Central memory CD8-positive, alpha-beta T cell (primary cell): ENCODE measurements around the gene PTPN7.
A peak's percentile ranks its signal among the peaks of the same experiment; 100 is the strongest.
"Not testable (repeated sequence)": the region's sequence is repeated elsewhere in the genome, so short reads cannot be mapped to it uniquely, and the experiment has no call there.

ENCODE experiments used
- ATAC-seq: fragments of 150-1000 bp; cut with Tn5 transposase; replicated peaks from 2 replicates; pipeline ENCODE4 v1.10.0; 2022; ENCODE audit warnings: mild to moderate bottlenecking, moderate FRiP score, moderate number of reproducible peaks; ENCODE audit not compliant: poor library complexity, severe bottlenecking; ENCODE audit errors: extremely low read depth
- DNase-seq, 2 donors: peaks; one replicate each; pipeline ENCODE4 v3.0.0; 2021; ENCODE audit warnings: low spot score in 2 of 2
- H3K27ac Mint-ChIP-seq: one replicate; pipeline ENCODE4 v1.8.0; 2022; ENCODE audit warnings: low read depth, mild to moderate bottlenecking, moderate library complexity, mixed read lengths
- H3K27me3 Mint-ChIP-seq: one replicate; pipeline ENCODE4 v1.8.0; 2022; ENCODE audit warnings: mixed read lengths
- H3K36me3 Mint-ChIP-seq: one replicate; pipeline ENCODE4 v1.8.0; 2022; ENCODE audit warnings: mild to moderate bottlenecking, moderate library complexity, mixed read lengths; ENCODE audit not compliant: insufficient read depth
- H3K4me1 Mint-ChIP-seq: one replicate; pipeline ENCODE4 v1.8.0; 2022; ENCODE audit warnings: mixed read lengths
- H3K4me3 Mint-ChIP-seq: one replicate; pipeline ENCODE4 v1.8.0; 2022; ENCODE audit warnings: mild to moderate bottlenecking, moderate library complexity, mixed read lengths
- H3K9me3 Mint-ChIP-seq: one replicate; pipeline ENCODE4 v1.8.0; 2022; ENCODE audit warnings: mixed read lengths

The PTPN7 gene

DNA sequence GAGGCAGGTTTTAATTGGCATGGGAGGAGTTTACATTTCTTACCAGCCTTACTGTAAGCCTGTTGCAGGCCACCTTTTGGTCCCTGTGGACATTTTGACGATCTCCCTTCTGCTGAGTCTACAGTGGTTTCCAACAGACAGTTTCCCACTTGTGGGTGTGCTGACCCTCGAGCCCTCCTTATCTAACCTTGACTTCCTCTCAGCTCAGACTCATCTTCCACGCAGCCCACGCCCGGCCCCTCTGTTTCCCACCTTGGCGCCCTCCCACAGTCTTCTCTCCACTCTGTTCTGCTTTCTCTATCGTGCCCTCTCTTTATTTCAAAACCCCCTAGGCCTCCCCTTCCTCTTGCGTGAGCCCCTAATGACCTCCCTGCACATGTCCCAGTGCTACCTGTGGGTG, 9.8 kb downstream of the PTPN7 start:
- ATAC-seq (no peak), DNase-seq (no peak)
- no peaks in the 10 kb centered on the region for H3K9me3 Mint-ChIP-seq
- peaks cover 63% of the 10 kb centered on the region for H3K36me3 Mint-ChIP-seq
- H3K4me3 Mint-ChIP-seq = no peak overlapping the region
- H3K27me3 Mint-ChIP-seq = no peaks in the 10 kb centered on the region
- H3K27ac Mint-ChIP-seq = peak overlapping the region; percentile 23
- peaks cover 26% of the 10 kb centered on the region for H3K4me1 Mint-ChIP-seq

DNA sequence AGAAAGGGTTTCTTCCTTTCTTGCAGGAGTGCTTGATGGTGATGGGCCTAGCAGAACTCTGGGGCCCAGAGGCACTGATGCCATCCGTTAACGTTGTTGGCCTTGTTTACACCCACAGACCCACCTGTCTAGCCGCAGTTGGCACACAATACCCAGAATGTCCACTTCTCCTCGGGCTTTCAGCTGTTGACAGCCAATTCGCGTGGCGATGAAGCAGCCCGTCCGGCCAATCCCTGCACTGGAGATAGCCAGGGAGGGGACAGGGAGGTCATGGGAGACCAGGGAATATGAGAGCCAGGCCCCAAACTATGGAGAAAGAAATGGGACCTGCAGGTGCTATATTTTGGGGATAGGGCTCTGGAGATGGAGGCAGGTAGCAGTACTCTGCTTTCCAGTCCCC, 10.2 kb downstream of the PTPN7 start:
- H3K4me1 Mint-ChIP-seq = peaks cover 27% of the 10 kb centered on the region
- H3K9me3 Mint-ChIP-seq = no peaks in the 10 kb centered on the region
- H3K27ac Mint-ChIP-seq = peak overlapping the region; percentile 23
- no peaks in the 10 kb centered on the region for H3K27me3 Mint-ChIP-seq
- peaks cover 64% of the 10 kb centered on the region for H3K36me3 Mint-ChIP-seq
- DNase-seq (no peak), ATAC-seq (no peak)
- no peak overlapping the region for H3K4me3 Mint-ChIP-seq

DNA sequence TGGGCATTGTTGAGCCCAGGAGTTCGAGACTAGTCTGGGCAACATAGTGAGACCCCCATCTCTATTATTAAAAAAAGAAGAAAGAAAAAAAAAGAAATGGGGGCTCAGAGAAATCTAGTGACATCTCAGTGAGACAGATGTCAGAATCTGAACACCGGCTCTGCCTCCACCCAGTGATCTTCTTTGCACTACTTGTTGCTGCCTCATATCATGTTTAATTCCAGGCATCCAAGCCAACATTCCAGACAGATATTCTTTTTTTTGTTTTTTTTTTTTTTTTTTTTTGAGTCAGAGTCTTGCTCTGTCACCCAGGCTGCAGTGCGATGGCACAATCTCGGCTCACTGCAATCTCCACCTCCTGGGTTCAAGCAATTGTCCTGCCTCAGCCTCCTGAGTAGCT, 10.8 kb downstream of the PTPN7 start:
- DNase-seq (no peak), ATAC-seq (no peak)
- H3K4me1 Mint-ChIP-seq = peaks cover 24% of the 10 kb centered on the region
- H3K27ac Mint-ChIP-seq = no peak overlapping the region
- no peaks in the 10 kb centered on the region for H3K9me3 Mint-ChIP-seq
- H3K36me3 Mint-ChIP-seq = peaks cover 59% of the 10 kb centered on the region
- H3K4me3 Mint-ChIP-seq = no peak overlapping the region
- no peaks in the 10 kb centered on the region for H3K27me3 Mint-ChIP-seq

DNA sequence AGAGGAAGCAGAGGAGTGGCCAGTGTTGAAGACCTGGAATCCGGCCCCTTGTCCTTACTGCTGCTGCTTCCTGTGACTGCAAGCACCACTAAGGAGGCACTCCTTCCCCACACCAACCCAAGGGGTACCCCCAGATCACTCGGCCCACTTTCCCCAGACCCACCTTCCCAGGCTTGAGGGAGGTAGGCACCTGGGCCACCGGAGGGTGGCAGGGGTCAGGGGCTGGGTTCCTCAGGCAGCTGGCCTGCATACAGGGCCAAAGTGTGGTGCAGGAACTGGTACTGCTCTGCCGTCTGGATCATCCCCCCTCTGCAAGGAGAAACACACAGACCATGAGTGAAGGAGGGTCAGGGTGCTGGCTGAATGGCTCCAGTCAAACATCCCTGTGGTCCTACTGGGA, 12.0 kb downstream of the PTPN7 start:
- ATAC-seq (no peak), DNase-seq (no peak)
- H3K4me3 Mint-ChIP-seq = no peak overlapping the region
- peaks cover 24% of the 10 kb centered on the region for H3K4me1 Mint-ChIP-seq
- H3K27me3 Mint-ChIP-seq = no peaks in the 10 kb centered on the region
- no peak overlapping the region for H3K27ac Mint-ChIP-seq
- H3K9me3 Mint-ChIP-seq = no peaks in the 10 kb centered on the region
- peaks cover 53% of the 10 kb centered on the region for H3K36me3 Mint-ChIP-seq

DNA sequence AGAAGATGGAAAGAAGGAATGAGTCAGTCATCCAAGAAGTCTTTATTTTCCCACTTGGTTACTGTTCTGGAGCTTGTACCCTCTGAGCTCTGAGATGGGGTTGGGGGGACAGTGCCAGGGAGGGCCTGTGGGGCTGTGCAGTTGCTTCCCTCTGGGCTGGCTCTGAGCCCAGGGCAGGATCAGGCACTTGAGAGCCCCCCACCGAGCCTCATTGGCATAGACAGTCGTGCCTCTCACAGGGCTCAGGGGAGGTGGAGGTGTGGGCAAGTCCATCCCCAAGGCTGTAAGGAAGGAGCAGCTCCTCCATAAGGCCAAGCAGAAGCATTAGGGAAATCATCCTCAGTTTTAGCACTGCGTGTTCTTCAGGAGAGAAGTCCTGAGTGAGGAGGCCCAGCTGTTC, 13.4 kb downstream of the PTPN7 start:
- H3K36me3 Mint-ChIP-seq = peaks cover 43% of the 10 kb centered on the region
- no peak overlapping the region for H3K27ac Mint-ChIP-seq
- no peak for ATAC-seq
- no peak for DNase-seq
- H3K9me3 Mint-ChIP-seq = no peaks in the 10 kb centered on the region
- H3K4me1 Mint-ChIP-seq = peaks cover 26% of the 10 kb centered on the region
- H3K4me3 Mint-ChIP-seq = no peak overlapping the region
- H3K27me3 Mint-ChIP-seq = no peaks in the 10 kb centered on the region

DNA sequence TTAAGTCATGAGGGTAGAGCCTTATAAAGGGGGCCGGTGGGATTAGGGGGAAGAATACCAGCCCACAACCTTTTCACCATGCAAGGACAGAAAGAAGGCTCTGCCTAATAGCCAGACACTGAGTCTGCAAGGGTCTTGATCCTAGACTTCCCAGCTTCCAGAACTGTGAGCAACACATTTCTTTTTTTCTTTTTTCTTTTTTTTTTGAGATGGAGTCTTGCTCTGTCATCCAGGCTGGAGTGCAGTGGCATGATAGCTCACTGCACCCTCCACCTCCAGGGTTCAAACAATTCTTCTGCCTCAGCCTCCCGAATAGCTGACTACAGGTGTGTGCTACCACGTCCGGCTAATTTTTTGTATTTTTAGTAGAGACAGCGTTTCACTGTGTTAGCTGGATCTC, 14.1 kb downstream of the PTPN7 start:
- ATAC-seq = no peak
- peaks cover 39% of the 10 kb centered on the region for H3K36me3 Mint-ChIP-seq
- H3K27ac Mint-ChIP-seq = no peak overlapping the region

DNA sequence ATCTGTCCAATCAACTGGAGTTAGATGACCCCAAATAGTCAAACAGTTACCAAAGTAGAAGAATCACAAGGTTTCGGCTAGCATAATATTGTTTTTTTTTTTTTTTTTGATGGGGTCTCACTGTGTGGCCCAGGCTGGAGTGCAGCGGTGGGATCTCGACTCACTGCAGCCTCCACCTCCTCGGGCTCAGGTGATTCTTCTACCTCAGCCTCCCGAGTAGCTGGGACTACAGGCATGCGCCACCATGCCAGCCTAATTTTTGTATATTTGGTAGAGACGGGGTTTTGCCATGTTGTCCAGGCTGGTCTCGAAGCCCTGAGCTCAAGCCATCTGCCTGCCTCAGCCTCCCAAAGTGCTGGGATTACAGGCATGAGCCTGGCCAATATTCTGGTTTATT, 14.7 kb downstream of the PTPN7 start:
- not testable (repeated sequence) for H3K27me3 Mint-ChIP-seq, H3K27ac Mint-ChIP-seq, H3K9me3 Mint-ChIP-seq, ATAC-seq, DNase-seq
- peaks cover 36% of the 10 kb centered on the region for H3K36me3 Mint-ChIP-seq
- peaks cover 19% of the 10 kb centered on the region for H3K4me1 Mint-ChIP-seq
- peak overlapping the region; percentile 96 for H3K4me3 Mint-ChIP-seq

More for the DNA sequence above, 14.1 kb downstream of the PTPN7 start:
- Mint-ChIP-seq H3K27me3 (no peaks in the 10 kb centered on the region), H3K4me1 (peaks cover 25% of the 10 kb centered on the region), H3K9me3 (no peaks in the 10 kb centered on the region), H3K4me3 (no peak overlapping the region)
- no peak for DNase-seq

DNA sequence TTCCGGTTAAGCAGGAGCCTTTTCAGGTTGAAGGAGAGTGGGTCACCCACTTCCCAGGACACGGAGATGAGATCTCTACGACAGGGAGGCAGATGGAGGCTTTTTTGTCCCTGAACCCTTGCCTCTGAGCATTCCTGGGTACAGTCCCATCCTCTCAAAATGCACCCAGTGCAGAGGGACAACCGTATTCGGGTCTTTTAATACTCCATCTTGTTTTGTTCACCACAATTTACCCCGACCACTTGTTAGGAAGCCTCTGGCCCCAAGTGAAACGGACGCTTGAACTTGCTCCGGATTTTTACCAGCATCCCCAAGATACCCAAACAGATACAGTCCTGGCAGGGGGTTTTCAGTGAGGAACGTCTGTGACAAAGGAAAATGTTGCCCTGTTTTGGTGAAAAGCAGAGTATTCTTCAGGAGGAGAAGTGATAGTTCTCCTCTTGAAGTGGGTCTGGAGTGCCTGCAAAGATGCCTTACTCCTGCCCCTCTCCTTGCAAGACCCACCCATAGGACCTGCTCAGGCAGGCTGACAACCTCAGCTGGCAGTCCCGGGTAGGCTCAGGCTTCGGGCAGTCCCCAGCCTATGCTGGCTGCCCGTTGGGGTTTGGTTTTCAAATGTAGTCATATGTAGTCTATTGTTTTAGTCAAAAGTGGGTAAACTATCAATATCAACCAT, 15.2 kb downstream of the PTPN7 start:
- no peak for DNase-seq
- Mint-ChIP-seq H3K27ac (peak overlapping the region; percentile 32), H3K9me3 (no peaks in the 10 kb centered on the region), H3K36me3 (peaks cover 31% of the 10 kb centered on the region), H3K4me3 (peak overlapping the region; percentile 96), H3K27me3 (no peaks in the 10 kb centered on the region), H3K4me1 (peaks cover 17% of the 10 kb centered on the region)
- ATAC-seq = peak; percentile 8

DNA sequence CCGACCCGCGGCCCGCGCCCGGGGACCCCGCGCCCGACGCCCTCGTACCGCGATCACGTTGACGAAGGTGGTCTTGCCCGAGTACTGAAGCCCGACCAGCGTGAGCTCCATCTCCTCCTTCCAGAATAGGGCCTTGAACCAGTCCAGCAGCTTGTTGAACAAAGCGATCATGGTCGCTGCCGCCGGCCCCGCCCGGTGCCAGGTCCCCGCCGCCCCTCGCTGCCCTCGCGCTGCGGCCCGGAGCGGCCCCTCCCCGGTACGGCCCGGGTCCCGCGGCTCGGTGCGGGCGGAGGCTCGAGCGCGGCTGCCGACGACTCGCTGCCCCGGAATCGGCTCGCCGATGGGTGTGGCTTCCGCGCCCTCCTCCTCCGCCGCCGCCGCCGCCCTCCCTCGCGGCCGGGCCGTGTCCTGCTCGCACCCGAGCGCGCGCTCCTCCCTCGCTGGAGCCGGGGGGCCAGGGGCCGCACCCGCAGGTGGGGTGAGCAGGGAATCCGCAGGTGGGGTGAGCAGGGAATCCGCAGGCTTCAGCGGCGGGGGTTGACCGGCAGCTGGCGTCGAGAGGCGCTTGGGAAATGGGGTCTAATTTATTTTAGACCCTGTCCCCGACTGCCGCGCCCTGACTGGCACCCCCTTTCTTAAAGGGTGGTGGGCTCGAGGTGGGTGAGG, 15.9 kb downstream of the PTPN7 start, which contains the start of gene ARL8A:
Gene ARL8A (minus strand): TSS at position 336 of the 666 bp plus-strand sequence. CDS start 165 bp downstream, at position 171.
- Mint-ChIP-seq H3K27ac (peak within 1 kb of the TSS; percentile 96), H3K4me1 (peaks cover 17% of the 10 kb centered on the region), H3K36me3 (peaks cover 27% of the 10 kb centered on the region), H3K27me3 (no peaks in the 10 kb centered on the region), H3K4me3 (peak within 1 kb of the TSS; percentile 96), H3K9me3 (no peaks in the 10 kb centered on the region)
- ATAC-seq (peak; percentile 69), DNase-seq (peak in 1 of 2 donors; percentile 36)

DNA sequence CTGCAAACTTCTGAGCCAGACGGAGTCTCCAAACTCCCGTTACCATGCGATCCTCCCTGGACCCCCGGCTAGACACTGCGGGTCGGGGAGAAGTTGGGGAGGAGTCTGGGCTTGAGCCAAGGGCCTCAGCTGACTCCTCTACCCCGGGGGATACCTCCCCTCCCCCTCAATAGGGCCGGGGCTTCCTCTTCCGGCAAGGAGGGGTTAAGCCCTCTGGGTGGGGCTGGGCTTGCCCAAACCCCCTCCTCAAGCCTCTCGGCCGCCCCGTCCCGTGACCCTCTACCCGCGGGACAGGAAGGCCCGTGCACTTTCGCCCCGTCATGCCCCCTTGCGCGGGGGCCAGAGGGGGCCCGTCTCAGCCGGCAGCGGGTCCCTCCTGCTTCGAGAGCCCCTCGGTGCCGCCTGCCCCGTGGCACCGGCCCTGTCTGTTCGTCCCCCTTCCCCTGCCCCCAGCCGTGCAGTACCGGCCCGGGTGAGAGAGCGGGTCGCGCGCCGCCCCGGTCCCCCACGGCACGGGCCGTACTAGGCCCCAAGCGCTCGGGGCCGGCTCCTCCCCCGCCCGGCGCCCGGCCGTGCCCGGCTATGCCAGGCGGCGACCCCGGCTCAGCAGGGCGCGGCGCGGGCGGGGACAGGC, 16.5 kb downstream of the PTPN7 start:
- peaks cover 20% of the 10 kb centered on the region for H3K4me1 Mint-ChIP-seq
- no peaks in the 10 kb centered on the region for H3K27me3 Mint-ChIP-seq
- no peaks in the 10 kb centered on the region for H3K9me3 Mint-ChIP-seq
- H3K36me3 Mint-ChIP-seq = peaks cover 23% of the 10 kb centered on the region
- no peak for DNase-seq
- peak; percentile 62 for ATAC-seq
- H3K27ac Mint-ChIP-seq = peak overlapping the region; percentile 96
- H3K4me3 Mint-ChIP-seq = peak overlapping the region; percentile 96

DNA sequence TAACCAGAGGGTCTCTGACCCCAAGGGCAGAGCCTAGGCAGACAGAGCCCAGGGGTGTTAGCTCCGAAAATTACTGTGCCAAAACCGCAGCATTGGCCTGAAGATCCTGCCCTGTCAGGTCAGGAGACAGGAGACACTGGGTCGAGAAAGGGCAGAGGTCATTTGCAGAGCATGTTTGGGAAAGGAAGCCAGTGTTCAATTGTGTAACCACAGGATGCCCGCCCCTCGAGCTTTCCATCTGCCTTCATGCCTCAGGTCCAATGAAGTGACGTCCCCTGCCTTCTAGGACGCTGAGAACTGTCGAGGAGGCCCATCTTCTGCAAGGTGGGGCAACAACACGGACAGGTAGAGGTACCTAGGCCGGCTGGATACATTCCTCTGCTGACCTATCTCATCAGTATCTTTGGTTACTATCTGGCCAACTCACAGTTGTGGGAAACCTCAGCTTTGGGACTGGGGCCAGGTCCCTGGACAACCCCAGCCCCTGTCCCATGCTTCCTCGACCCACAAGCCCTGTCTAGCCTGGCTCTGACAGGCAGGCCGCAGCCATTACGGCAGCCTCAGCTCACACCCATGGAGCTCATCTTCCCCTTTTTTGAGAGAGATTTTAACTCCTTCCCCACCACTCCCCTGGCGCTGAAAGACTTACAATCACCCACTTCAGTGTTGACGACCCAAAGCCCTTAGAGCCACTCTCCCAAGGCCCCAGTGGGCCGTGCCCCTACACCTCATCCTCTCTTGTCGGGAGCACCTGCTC, 17.2 kb downstream of the PTPN7 start:
- Mint-ChIP-seq H3K27me3 (no peaks in the 10 kb centered on the region), H3K9me3 (no peaks in the 10 kb centered on the region), H3K4me1 (peaks cover 26% of the 10 kb centered on the region), H3K4me3 (peak overlapping the region; percentile 96), H3K36me3 (peaks cover 27% of the 10 kb centered on the region), H3K27ac (peak overlapping the region; percentile 96)
- ATAC-seq (peak; percentile 44), DNase-seq (no peak)

DNA sequence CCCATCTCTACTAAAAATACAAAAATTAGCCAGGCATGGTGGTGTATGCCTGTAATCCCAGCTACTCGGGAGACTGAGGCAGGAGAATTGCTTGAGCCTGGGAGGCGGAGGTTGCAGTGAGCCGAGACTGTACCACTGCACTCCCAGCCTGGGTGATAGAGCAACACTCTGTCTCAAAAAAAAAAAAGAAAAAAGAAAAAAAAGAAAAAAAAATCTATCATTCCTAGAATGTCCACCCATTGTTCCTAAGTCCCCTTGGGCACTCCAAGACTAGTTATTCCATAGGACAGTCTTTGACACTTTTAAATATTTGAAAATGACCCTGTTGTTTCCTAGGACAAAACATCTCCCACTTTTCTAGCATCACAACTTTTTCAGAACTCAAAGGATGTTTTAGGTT, 18.9 kb downstream of the PTPN7 start:
- H3K9me3 Mint-ChIP-seq, ATAC-seq, H3K4me3 Mint-ChIP-seq, H3K27me3 Mint-ChIP-seq, DNase-seq: not testable (repeated sequence)
- Mint-ChIP-seq H3K36me3 (peaks cover 25% of the 10 kb centered on the region), H3K27ac (peak overlapping the region; percentile 96), H3K4me1 (peaks cover 30% of the 10 kb centered on the region)
